Fibroblast of mammary gland (primary cell): ENCODE results near the gene TNNI2.

Source experiments
- DNase-seq: peaks from one replicate; pipeline ENCODE4 v3.0.0-alpha.2; 2010; ENCODE audit warnings: low read depth
- H3K4me3 ChIP-seq: 2 replicates; pipeline ENCODE4 v1.5.1; 2011; ENCODE audit warnings: low read depth, mild to moderate bottlenecking, low read length, moderate library complexity; ENCODE audit not compliant: control insufficient read depth
- TF ChIP-seq, protein P1 (sequence below): conservative IDR thresholded peaks from 2 replicates; pipeline ENCODE4 v1.5.1; 2011; ENCODE audit warnings: low read depth, low read length, inconsistent platforms; ENCODE audit not compliant: control insufficient read depth, insufficient read depth

Gene TNNI2

DNA sequence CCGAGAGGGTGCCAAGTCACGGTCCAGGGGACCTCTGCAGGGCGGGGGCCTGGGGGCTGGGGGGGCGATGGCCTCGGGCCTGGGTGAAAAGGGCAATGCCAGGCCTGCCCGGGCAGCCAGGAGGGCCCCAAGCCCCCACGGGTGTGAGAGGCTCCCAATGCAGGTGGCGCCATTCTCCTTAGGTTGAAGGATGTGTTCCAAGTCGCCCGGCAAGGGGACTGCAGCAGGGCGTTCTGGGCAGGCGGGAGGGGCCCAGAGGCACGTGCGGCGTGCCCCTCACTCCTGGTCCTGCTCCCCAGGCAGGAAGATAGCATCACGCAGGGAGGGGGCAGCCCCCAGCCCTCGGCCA, 730 bp upstream of the TNNI2 start:
- no peak overlapping the region for H3K4me3 ChIP-seq
- no peak for DNase-seq
- TF ChIP-seq, protein P1, sequence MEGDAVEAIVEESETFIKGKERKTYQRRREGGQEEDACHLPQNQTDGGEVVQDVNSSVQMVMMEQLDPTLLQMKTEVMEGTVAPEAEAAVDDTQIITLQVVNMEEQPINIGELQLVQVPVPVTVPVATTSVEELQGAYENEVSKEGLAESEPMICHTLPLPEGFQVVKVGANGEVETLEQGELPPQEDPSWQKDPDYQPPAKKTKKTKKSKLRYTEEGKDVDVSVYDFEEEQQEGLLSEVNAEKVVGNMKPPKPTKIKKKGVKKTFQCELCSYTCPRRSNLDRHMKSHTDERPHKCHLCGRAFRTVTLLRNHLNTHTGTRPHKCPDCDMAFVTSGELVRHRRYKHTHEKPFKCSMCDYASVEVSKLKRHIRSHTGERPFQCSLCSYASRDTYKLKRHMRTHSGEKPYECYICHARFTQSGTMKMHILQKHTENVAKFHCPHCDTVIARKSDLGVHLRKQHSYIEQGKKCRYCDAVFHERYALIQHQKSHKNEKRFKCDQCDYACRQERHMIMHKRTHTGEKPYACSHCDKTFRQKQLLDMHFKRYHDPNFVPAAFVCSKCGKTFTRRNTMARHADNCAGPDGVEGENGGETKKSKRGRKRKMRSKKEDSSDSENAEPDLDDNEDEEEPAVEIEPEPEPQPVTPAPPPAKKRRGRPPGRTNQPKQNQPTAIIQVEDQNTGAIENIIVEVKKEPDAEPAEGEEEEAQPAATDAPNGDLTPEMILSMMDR, result no peak

DNA sequence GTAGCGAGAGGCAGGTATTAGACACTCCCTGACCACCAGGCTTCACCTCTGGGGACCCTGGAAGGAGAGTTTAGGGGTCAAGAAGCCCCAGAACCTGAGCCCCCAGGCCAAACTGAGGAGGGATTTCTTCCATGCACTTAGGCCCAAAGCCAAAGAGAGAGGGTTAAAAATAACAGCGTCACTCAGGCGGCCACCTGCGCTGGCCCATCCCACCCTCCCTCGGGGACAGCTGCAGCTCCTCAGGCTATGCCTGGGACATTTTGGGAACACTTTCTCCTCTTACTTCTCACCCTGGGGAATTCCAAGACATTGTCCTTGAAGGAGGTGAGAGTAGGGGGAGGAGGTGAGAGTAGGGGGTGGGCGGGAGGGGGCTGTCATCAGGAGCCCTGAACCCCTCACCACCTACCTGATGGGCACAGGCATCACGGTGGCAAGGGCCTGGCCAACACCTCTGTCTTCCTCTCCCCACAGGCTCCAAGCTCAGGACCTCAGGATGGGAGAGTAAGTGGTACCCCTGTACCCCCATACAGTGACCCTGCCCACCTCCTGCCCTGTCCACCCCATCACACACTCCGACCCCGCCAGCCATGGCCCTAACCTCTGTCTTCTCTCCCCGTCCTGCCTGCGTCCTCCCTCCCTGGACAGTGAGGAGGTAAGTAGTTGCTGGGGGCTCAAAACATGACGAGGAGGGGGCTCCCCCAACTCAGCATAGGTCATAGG, 583 bp downstream of the TNNI2 start:
- TF ChIP-seq, protein P1, result no peak
- no peak overlapping the region for H3K4me3 ChIP-seq
- DNase-seq, result no peak

DNA sequence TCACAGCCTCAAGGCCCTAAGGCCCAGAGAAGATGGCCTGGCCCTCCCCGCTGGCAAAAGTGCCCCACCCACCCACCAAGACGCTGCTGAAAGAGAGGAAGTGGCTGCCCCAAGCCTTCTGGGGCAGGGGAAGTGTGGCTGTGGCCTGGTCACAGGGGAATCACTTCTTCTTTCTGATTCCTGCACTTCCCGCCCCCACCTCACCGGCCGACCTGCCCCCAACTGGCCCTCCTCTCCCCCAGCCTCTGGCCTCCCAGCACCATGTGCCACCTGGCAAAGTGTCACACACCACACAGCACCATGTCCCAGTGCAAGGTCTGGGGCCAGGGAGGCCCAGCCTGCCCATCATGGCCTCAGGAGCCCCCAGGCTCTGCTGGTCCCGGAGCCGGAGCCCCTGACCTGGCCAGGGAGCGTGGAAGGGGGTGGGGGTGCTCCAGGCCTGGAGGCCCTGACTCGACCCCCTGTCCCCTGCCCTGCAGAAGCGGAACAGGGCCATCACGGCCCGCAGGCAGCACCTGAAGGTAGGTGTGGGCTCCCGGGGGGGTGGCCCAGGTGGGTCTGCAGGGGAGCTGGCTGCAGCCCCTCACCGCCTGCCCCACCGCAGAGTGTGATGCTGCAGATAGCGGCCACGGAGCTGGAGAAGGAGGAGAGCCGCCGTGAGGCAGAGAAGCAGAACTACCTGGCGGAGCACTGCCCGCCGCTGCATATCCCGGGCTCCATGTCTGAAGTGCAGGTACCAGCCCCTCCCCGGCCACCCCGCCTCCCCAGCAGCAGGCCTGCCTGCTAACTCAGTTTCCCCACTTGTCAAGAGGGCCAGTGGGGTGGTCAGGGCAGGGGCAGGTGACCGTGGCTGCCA, 1.4 kb downstream of the TNNI2 start:
- TF ChIP-seq, protein P1, result no peak
- DNase-seq, result no peak
- H3K4me3 ChIP-seq, result no peak overlapping the region

DNA sequence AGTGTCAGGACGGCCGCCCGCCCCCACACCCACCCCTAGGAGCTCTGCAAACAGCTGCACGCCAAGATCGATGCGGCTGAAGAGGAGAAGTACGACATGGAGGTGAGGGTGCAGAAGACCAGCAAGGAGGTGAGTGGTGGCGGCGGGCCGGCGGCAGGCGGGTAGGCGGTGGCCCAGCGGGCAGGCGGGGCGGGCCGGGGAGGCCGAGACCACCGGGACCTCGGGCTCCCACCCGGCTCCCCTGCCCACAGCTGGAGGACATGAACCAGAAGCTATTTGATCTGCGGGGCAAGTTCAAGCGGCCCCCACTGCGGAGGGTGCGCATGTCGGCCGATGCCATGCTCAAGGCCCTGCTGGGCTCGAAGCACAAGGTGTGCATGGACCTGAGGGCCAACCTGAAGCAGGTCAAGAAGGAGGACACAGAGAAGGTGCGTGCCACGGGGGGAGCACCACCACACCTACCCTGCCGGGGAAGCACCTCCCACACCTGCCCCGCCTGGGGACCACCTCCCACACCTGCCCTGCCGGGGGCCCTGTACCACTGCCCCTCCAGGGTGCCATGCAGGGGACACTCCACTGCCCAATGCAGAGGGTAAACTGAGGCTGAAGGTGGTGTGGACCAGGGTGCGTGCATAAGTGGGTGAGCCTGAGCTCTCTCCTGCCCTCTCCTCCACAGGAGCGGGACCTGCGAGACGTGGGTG, 2.1 kb downstream of the TNNI2 start:
- DNase-seq, result no peak
- no peak overlapping the region for H3K4me3 ChIP-seq
- TF ChIP-seq, protein P1, result no peak

DNA sequence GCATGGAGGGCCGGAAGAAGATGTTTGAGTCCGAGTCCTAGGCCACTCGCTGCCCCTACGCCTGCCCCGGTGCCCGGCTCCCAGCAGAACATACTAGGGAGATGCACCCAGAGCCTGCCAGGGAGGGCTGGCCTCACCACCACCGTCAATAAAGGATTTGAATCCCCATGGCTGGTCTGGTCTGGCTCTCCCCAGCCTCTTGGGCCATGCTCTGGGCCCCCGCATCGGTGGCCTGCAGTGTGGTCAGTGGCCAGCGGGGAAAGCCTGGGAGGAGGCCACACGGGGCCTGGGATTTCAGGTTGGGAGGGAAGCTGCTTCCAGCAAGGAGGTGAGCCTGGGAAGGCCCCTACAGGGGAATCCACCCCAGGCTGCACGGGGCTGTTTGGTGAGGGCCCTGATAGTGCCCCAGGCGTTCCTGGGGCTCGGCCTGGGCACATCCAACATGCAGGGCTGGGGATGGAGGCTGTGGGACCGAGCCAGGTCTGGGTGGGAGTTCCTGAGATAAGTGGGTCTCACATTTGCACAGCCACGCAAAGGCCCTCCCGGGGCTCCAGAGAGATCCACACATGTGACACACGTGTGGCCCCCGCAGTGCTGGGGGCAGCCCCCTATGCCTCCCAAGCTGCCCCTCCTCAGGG, 2.8 kb downstream of the TNNI2 start:
- DNase-seq, result no peak

More for the DNA sequence above, 2.8 kb downstream of the TNNI2 start:
- TF ChIP-seq, protein P1, result no peak
- H3K4me3 ChIP-seq, result no peak overlapping the region
